Ovary (tissue), 3 donors: ENCODE results near the gene RBM8A.

Experiments used
- POLR2A ChIP-seq: fragments of 450-650 bp; IDR thresholded peaks from one replicate; pipeline ENCODE4 v1.6.1; 2017; ENCODE audit warnings: antibody characterized with exemption, mild to moderate bottlenecking, moderate library complexity
- TF ChIP-seq, protein P1 (sequence below), 3 donors: fragments of 450-650 bp in 2 of 3; fragments of 200-600 bp in 1 of 3; IDR thresholded peaks; one replicate each; pipeline versions ENCODE4 v1.5.1 to v1.8.0; 2016 to 2022; ENCODE audit warnings: antibody characterized with exemption in 3 of 3, mild to moderate bottlenecking in 1 of 3
- donor health status: DM: no; HTN: no; CAD: no.

DNA sequence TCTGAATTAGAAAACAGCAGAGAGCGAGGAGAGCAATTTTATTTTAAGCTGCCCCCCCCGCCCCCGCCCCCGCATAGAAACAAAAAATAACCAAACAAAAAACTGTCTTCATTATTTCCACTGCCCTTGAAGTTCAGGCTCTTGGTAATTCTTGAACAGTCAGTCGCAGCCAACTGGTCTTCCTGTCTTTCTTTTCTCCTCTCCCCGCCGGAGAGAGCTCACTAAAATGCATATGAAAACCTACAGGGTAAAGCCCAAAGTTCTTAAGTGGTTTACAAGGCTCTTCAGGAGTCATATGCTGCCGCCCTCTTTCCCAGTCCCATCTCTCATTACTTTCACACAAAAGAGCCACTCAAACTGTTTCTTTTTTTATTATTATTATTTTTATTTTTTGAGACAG, 40.5 kb downstream of the RBM8A start:
- TF ChIP-seq, protein P1, sequence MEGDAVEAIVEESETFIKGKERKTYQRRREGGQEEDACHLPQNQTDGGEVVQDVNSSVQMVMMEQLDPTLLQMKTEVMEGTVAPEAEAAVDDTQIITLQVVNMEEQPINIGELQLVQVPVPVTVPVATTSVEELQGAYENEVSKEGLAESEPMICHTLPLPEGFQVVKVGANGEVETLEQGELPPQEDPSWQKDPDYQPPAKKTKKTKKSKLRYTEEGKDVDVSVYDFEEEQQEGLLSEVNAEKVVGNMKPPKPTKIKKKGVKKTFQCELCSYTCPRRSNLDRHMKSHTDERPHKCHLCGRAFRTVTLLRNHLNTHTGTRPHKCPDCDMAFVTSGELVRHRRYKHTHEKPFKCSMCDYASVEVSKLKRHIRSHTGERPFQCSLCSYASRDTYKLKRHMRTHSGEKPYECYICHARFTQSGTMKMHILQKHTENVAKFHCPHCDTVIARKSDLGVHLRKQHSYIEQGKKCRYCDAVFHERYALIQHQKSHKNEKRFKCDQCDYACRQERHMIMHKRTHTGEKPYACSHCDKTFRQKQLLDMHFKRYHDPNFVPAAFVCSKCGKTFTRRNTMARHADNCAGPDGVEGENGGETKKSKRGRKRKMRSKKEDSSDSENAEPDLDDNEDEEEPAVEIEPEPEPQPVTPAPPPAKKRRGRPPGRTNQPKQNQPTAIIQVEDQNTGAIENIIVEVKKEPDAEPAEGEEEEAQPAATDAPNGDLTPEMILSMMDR (IDR thresholded peaks at IDR 0.05) = no peak
- no peak for TF ChIP-seq POLR2A
